ENCODE measurements around the gene DLG5. TPM values are rescaled to one million over a fixed set of nuclear protein-coding genes. Genes with fewer than 3 reads are reported as not detected.

The DLG5 gene
- polyA plus RNA-seq, 1 of the 3 experiments (the other 2 are of a cell fraction): 31.3 TPM

DNA sequence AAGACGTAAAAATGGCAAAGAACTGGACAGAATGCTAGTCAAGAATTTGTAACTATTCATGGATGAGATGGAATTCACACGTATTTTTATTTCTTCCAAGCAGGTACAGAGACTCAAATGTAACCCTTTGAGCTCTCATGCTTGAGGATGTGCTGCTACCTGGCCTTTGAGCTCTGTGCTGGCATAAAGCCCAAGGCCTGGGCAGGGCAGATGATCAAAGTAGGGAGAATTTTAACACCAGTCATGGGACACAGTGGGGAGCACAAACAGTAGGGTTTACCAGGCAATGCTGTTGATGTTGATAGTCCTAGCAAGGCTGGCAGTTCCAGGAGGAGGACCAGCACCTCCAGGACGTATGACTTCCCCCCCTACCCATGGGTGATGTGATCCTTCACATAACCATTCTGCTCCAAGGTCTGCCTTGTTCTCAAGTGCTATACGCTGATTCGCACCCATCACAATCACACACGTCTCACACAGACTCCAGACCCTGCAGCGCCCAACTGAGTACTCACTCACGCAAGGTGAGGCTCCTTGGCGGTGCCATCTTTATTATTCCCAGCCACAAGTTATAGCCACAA lies 48.6 kb upstream of the DLG5 start:
- no peak overlapping the region for H2AFZ ChIP-seq (ENCODE audit: low read depth)
- H3K79me2 ChIP-seq (ENCODE audit: insufficient read depth): no peaks in the 10 kb centered on the region
- WGBS (ENCODE audit: low lambda C conversion rate): 93% methylated on average over 9 of the region's 9 CpGs
- TF ChIP-seq MEF2A (IDR thresholded peaks at IDR 0.05; ENCODE audit: borderline replicate concordance, low read depth) (no peak), CHD2 (IDR thresholded peaks at IDR 0.05; ENCODE audit: low read length, partially characterized antibody) (no peak), SMC3 (IDR thresholded peaks at IDR 0.05; ENCODE audit: low read depth, low read length) (no peak), EZH2phosphoT487 (IDR thresholded peaks at IDR 0.05; ENCODE audit: borderline replicate concordance, low read depth) (no peak), TCF12 (IDR thresholded peaks at IDR 0.05) (no peak), FOXM1 (IDR thresholded peaks at IDR 0.05; ENCODE audit: low read depth) (no peak), IRF3 (IDR thresholded peaks at IDR 0.05; ENCODE audit: low read depth, low read length) (no peak), RXRA (IDR thresholded peaks at IDR 0.05; ENCODE audit: borderline replicate concordance, low read depth) (no peak), GATA2 (CRISPR knock-in tag; IDR thresholded peaks at IDR 0.05) (no peak), NRF1 (IDR thresholded peaks at IDR 0.05; ENCODE audit: low read depth, low read length) (no peak)
- TF ChIP-seq, protein P1, sequence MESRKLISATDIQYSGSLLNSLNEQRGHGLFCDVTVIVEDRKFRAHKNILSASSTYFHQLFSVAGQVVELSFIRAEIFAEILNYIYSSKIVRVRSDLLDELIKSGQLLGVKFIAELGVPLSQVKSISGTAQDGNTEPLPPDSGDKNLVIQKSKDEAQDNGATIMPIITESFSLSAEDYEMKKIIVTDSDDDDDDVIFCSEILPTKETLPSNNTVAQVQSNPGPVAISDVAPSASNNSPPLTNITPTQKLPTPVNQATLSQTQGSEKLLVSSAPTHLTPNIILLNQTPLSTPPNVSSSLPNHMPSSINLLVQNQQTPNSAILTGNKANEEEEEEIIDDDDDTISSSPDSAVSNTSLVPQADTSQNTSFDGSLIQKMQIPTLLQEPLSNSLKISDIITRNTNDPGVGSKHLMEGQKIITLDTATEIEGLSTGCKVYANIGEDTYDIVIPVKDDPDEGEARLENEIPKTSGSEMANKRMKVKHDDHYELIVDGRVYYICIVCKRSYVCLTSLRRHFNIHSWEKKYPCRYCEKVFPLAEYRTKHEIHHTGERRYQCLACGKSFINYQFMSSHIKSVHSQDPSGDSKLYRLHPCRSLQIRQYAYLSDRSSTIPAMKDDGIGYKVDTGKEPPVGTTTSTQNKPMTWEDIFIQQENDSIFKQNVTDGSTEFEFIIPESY (IDR thresholded peaks at IDR 0.05; ENCODE audit: borderline replicate concordance, low read depth): no peak
- no peak for DNase-seq
- H3F3A ChIP-seq (replicated peaks; ENCODE audit: insufficient read depth): peaks cover 19% of the 10 kb centered on the region
- H3K27me3 ChIP-seq (ENCODE audit: insufficient read depth): no peaks in the 10 kb centered on the region
- ChIA-PET CTCF (interaction anchor here (0.7 to 2.7 kb wide), 7 partner anchors 8 to 133 kb away, joined by 3 to 11 read pairs (median 5); no protein-coding TSS in a partner anchor), POLR2A (interaction anchor here (0.7 kb wide), 1 partner anchor 28 kb away, joined by 4 read pairs; no protein-coding TSS in a partner anchor)
- no peak overlapping the region; a peak in 1 of 4 replicates for H3K27ac ChIP-seq (ENCODE audit: low read depth in 2 of 2, low read length in 1 of 2)
- peaks cover 8 to 10% of the 10 kb centered on the region in 2 experiments; a peak in 3 of 4 replicates for H3K4me1 ChIP-seq (ENCODE audit: control insufficient read depth in 1 of 2, insufficient read depth in 2 of 2, low read depth in 1 of 2, low read length in 1 of 2)
- no peak overlapping the region for H3K4me2 ChIP-seq
- H4K20me1 ChIP-seq (ENCODE audit: insufficient read depth): no peaks in the 10 kb centered on the region
- no peaks in the 10 kb centered on the region for H3K9me2 ChIP-seq
- no peak overlapping the region for H3K9ac ChIP-seq
- H3K36me3 ChIP-seq (replicated peaks in 1 of 2; ENCODE audit: control insufficient read depth in 1 of 2, insufficient read depth in 2 of 2, low read length in 1 of 2): peaks cover 34 to 41% of the 10 kb centered on the region in 2 experiments
- no peaks in the 10 kb centered on the region for H3K9me3 ChIP-seq
- no peak overlapping the region for H3K4me3 ChIP-seq (ENCODE audit: low read depth in 2 of 2, low read length in 1 of 2)

DNA sequence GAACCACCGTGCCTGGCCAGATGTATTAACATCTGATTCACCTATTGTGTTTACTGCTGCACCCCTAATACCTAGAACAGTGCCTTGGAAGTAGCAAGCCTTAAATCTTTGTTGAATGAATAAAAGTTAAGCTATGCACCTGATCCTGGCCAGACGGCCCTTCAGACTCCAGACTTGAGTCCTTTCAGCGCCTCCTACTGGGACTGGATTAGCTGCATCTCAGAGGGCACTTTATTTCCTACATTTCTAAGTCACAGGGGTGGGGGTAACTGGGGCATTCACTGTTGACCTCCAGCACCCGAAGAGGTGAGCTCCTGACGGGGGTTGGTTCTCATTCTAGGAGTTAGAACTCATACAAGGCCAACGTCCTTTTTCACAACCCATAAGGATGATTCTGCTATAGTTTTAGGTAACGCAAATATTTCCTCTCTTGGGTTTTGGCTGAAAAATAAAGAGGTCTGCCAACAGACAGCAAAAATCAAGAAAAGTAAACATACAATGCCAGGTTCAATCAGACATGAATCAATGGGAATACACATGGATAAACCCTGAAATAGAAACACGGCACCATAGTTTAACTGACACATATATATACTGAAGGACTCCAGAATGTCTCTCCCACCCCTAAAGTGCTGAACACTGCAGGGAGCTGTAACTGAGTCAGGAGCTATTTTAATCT lies 48.0 kb upstream of the DLG5 start:
- Histone ChIP-seq H3K4me1 (ENCODE audit: control insufficient read depth in 1 of 2, insufficient read depth in 2 of 2, low read depth in 1 of 2, low read length in 1 of 2) (peaks cover 8 to 10% of the 10 kb centered on the region in 2 experiments; a peak in 3 of 4 replicates), H3F3A (replicated peaks; ENCODE audit: insufficient read depth) (peaks cover 19% of the 10 kb centered on the region), H3K9me2 (no peaks in the 10 kb centered on the region), H3K4me2 (no peak overlapping the region), H3K9ac (no peak overlapping the region), H3K27ac (ENCODE audit: low read depth in 2 of 2, low read length in 1 of 2) (no peak overlapping the region; a peak in 1 of 4 replicates), H2AFZ (ENCODE audit: low read depth) (no peak overlapping the region), H3K27me3 (ENCODE audit: insufficient read depth) (no peaks in the 10 kb centered on the region), H4K20me1 (ENCODE audit: insufficient read depth) (no peaks in the 10 kb centered on the region), H3K4me3 (ENCODE audit: low read depth in 2 of 2, low read length in 1 of 2) (no peak overlapping the region), H3K9me3 (no peaks in the 10 kb centered on the region), H3K36me3 (replicated peaks in 1 of 2; ENCODE audit: control insufficient read depth in 1 of 2, insufficient read depth in 2 of 2, low read length in 1 of 2) (peaks cover 31 to 35% of the 10 kb centered on the region in 2 experiments), H3K79me2 (ENCODE audit: insufficient read depth) (no peaks in the 10 kb centered on the region)
- ChIA-PET CTCF (interaction anchor here (0.6 to 2.7 kb wide), 8 partner anchors 8 to 132 kb away, joined by 3 to 11 read pairs (median 4); no protein-coding TSS in a partner anchor), POLR2A (no interaction called here)
- TF ChIP-seq SMC3 (IDR thresholded peaks at IDR 0.05; ENCODE audit: low read depth, low read length) (peak; percentile 38; the same call in 1 of the 2 replicates), RAD21 (IDR thresholded peaks at IDR 0.05; ENCODE audit: low read length) (peak; percentile 59), TCF12 (IDR thresholded peaks at IDR 0.05) (no peak)
- TF ChIP-seq, protein P2, sequence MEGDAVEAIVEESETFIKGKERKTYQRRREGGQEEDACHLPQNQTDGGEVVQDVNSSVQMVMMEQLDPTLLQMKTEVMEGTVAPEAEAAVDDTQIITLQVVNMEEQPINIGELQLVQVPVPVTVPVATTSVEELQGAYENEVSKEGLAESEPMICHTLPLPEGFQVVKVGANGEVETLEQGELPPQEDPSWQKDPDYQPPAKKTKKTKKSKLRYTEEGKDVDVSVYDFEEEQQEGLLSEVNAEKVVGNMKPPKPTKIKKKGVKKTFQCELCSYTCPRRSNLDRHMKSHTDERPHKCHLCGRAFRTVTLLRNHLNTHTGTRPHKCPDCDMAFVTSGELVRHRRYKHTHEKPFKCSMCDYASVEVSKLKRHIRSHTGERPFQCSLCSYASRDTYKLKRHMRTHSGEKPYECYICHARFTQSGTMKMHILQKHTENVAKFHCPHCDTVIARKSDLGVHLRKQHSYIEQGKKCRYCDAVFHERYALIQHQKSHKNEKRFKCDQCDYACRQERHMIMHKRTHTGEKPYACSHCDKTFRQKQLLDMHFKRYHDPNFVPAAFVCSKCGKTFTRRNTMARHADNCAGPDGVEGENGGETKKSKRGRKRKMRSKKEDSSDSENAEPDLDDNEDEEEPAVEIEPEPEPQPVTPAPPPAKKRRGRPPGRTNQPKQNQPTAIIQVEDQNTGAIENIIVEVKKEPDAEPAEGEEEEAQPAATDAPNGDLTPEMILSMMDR (IDR thresholded peaks at IDR 0.05): peak; percentile 56
- TF ChIP-seq, protein P1 (IDR thresholded peaks at IDR 0.05; ENCODE audit: borderline replicate concordance, low read depth): no peak
- DNase-seq: peak; percentile 33
- 80% methylated on average over 8 of the region's 8 CpGs for WGBS (ENCODE audit: low lambda C conversion rate)
